EH (cell line): ENCODE measurements around the gene CCDC27.
"Not testable (repeated sequence)": the region's sequence is repeated elsewhere in the genome, so short reads cannot be mapped to it uniquely, and the experiment has no call there.

Experiments used
- DNase-seq: peaks from one replicate; pipeline ENCODE4 v3.0.0-alpha.2; 2015; ENCODE audit warnings: low read depth

CCDC27 gene

GRCh38 chr1:3796215-3797061 is 44.2 kb downstream of the CCDC27 start, which contains the start of gene LRRC47:
Gene LRRC47 (minus strand): TSS chr1:3796498. CDS start chr1:3796476, 22 bp downstream.
- DNase-seq: peak; percentile 91

GRCh38 chr1:3799976-3800685 is 47.9 kb downstream of the CCDC27 start:
- no peak for DNase-seq

GRCh38 chr1:3800795-3801194 is 48.5 kb downstream of the CCDC27 start:
- DNase-seq: not testable (repeated sequence)

GRCh38 chr1:3803905-3804626 is 51.8 kb downstream of the CCDC27 start:
- DNase-seq: peak; percentile 49

GRCh38 chr1:3804627-3804944 is 52.3 kb downstream of the CCDC27 start:
- not testable (repeated sequence) for DNase-seq

GRCh38 chr1:3805038-3805437 is 52.8 kb downstream of the CCDC27 start:
- no peak for DNase-seq

- no peak for DNase-seq
Measured at GRCh38 chr1:3807769-3808168, 55.5 kb downstream of the CCDC27 start.

GRCh38 chr1:3809680-3810079 is 57.4 kb downstream of the CCDC27 start:
- no peak for DNase-seq

- peak; percentile 22 for DNase-seq
Measured at GRCh38 chr1:3810149-3810761, 58.0 kb downstream of the CCDC27 start.

- no peak for DNase-seq
Measured at GRCh38 chr1:3811595-3811911, 59.3 kb downstream of the CCDC27 start.

GRCh38 chr1:3814065-3814464 is 61.8 kb downstream of the CCDC27 start:
- DNase-seq: no peak

GRCh38 chr1:3814771-3815561 is 62.7 kb downstream of the CCDC27 start:
- DNase-seq: no peak

GRCh38 chr1:3816331-3817137 is 64.3 kb downstream of the CCDC27 start:
- no peak for DNase-seq

GRCh38 chr1:3817138-3817740 is 65.0 kb downstream of the CCDC27 start:
- no peak for DNase-seq

- no peak for DNase-seq
Measured at GRCh38 chr1:3817821-3818597, 65.8 kb downstream of the CCDC27 start.

- no peak for DNase-seq
Measured at GRCh38 chr1:3819771-3820200, 67.5 kb downstream of the CCDC27 start.

- DNase-seq: no peak
Measured at GRCh38 chr1:3820316-3820715, 68.1 kb downstream of the CCDC27 start.

- no peak for DNase-seq
Measured at GRCh38 chr1:3821004-3821403, 68.8 kb downstream of the CCDC27 start.
